ENCODE results near the gene KHK. TPM values are rescaled to one million over a fixed set of nuclear protein-coding genes. Genes with fewer than 3 reads are reported as not detected.
A peak's percentile ranks its signal among the peaks of the same experiment; 100 is the strongest.

KHK gene
- total and polyA plus RNA-seq, 7 donors = 1.6 to 12.7 (median 3.9) TPM

GRCh38 chr2:27085062-27085672, 1.4 kb upstream of the KHK start:
- no peak for DNase-seq
- TF ChIP-seq POLR2AphosphoS5 (IDR thresholded peaks at IDR 0.05) (no peak), POLR2A (IDR thresholded peaks at IDR 0.05) (no peak), CTCF (IDR thresholded peaks at IDR 0.05) (peak in 1 of 4 experiments; percentile 36), EP300 (IDR thresholded peaks at IDR 0.05) (no peak)
- Histone ChIP-seq H3K27me3 (no peaks in the 10 kb centered on the region), H3K4me3 (peak overlapping the region; percentile 32 to 63 (median 55)), H3K27ac (peak overlapping the region; percentile 88 to 98 (median 96)), H3K9me3 (no peaks in the 10 kb centered on the region), H3K36me3 (peaks cover 9 to 28% (median 15%) of the 10 kb centered on the region in 4 donors), H3K4me1 (peaks cover 0 to 71% (median 66%) of the 10 kb centered on the region in 4 donors)
- intact Hi-C loops (cut with DNase I) = loop anchor here (2.0 to 5.0 kb wide), 3 partner anchors 53 to 127 kb away; partner anchors contain the start of genes ATRAID, MAPRE3, SLC5A6 and TMEM214
- WGBS, 2 donors = 46 to 66% methylated on average over 10 of the region's 10 CpGs

GRCh38 chr2:27085673-27086089, 891 bp upstream of the KHK start:
- Histone ChIP-seq H3K4me3 (peak overlapping the region; percentile 32 to 63 (median 55)), H3K36me3 (peaks cover 9 to 24% (median 15%) of the 10 kb centered on the region in 4 donors), H3K4me1 (peaks cover 0 to 66% (median 61%) of the 10 kb centered on the region in 4 donors), H3K27ac (peak overlapping the region; percentile 88 to 98 (median 96)), H3K27me3 (no peaks in the 10 kb centered on the region), H3K9me3 (no peaks in the 10 kb centered on the region)
- 1 to 2% methylated on average over 38 of the region's 38 CpGs for WGBS, 2 donors
- intact Hi-C loops (cut with DNase I) = loop anchor here (1.0 to 5.0 kb wide), 4 partner anchors 35 to 127 kb away; partner anchors contain the start of genes ATRAID, MAPRE3, SLC5A6 and TMEM214
- DNase-seq = peak; percentile 94
- peak in 2 of 4 experiments; percentile 13 to 32 for TF ChIP-seq CTCF (IDR thresholded peaks at IDR 0.05)
- peak in 1 of 2 donors; percentile 7 for TF ChIP-seq POLR2A (IDR thresholded peaks at IDR 0.05)
- no peak for TF ChIP-seq EP300 (IDR thresholded peaks at IDR 0.05)
- peak; percentile 40 to 81 (median 68) for TF ChIP-seq POLR2AphosphoS5 (IDR thresholded peaks at IDR 0.05)

- Histone ChIP-seq H3K36me3 (peaks cover 9 to 24% (median 15%) of the 10 kb centered on the region in 4 donors), H3K9me3 (no peaks in the 10 kb centered on the region), H3K4me1 (peaks cover 0 to 62% (median 58%) of the 10 kb centered on the region in 4 donors), H3K4me3 (peak overlapping the region; percentile 32 to 63 (median 55)), H3K27me3 (no peaks in the 10 kb centered on the region), H3K27ac (peak overlapping the region; percentile 88 to 98 (median 96))
- DNase-seq = peak; percentile 97
- 1% methylated on average over 81 of the region's 81 CpGs for WGBS, 2 donors
- intact Hi-C loops (cut with DNase I) = loop anchor here (1.0 to 5.0 kb wide), 3 partner anchors 36 to 126 kb away; partner anchors contain the start of genes ATRAID, SLC5A6 and TMEM214
- TF ChIP-seq EP300 (IDR thresholded peaks at IDR 0.05) (no peak), POLR2A (IDR thresholded peaks at IDR 0.05) (no peak), CTCF (IDR thresholded peaks at IDR 0.05) (peak; percentile 47 to 88 (median 63)), POLR2AphosphoS5 (IDR thresholded peaks at IDR 0.05) (peak; percentile 60 to 91 (median 78))
These were observed 365 bp upstream of the KHK start for GRCh38 chr2:27086090-27086723.

- Histone ChIP-seq H3K27ac (no peak overlapping the region), H3K27me3 (no peaks in the 10 kb centered on the region), H3K4me3 (no peak overlapping the region), H3K9me3 (no peaks in the 10 kb centered on the region), H3K36me3 (peaks cover 0 to 10% (median 2%) of the 10 kb centered on the region in 4 donors), H3K4me1 (peaks cover 0 to 45% (median 40%) of the 10 kb centered on the region in 4 donors)
- WGBS, 2 donors = 87 to 92% methylated on average over 5 of the region's 5 CpGs
- no peak for TF ChIP-seq POLR2A (IDR thresholded peaks at IDR 0.05)
- no peak for TF ChIP-seq EP300 (IDR thresholded peaks at IDR 0.05)
- TF ChIP-seq POLR2AphosphoS5 (IDR thresholded peaks at IDR 0.05) = no peak
- no peak for TF ChIP-seq CTCF (IDR thresholded peaks at IDR 0.05)
- DNase-seq = no peak
- intact Hi-C loops (cut with DNase I) = loop anchor here (5.0 kb wide), 2 partner anchors 56 to 124 kb away; partner anchors contain the start of genes ATRAID, SLC5A6 and TMEM214
These were observed 1.3 kb downstream of the KHK start for GRCh38 chr2:27087823-27088410.
